Measurements from ENCODE around the gene GRM3.
A peak's percentile ranks its signal among the peaks of the same experiment; 100 is the strongest.
"Not testable (repeated sequence)": the region's sequence is repeated elsewhere in the genome, so short reads cannot be mapped to it uniquely, and the experiment has no call there.

GRM3 gene

DNA sequence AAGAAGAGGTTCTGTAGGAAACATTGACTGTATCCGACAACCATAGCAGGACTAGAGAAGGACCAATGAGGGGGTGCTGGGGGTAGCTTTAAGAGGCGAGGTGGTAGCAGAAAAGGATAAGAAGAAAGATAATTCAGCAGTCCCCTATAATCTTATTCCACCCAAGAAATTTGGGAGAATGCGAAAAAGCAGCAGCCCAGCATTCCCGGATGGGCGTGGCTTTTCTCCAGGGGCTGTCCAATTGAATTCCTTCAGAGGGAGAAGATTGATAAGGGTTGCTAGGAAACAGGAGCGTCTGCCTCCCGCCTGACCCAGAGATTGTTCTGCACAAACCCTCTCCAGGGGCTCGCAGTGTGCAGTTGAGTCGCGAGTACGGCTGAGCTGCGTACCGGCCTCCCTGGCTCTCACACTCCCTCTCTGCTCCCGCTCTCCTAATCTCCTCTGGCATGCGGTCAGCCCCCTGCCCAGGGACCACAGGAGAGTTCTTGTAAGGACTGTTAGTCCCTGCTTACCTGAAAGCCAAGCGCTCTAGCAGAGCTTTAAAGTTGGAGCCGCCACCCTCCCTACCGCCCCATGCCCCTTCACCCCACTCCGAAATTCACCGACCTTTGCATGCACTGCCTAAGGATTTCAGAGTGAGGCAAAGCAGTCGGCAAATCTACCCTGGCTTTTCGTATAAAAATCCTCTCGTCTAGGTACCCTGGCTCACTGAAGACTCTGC, at the start of gene GRM3:
Gene GRM3 (plus strand): TSS at position 349 of the 721 bp plus-strand sequence. CDS start 121,237 bp downstream, outside the sequence.
- peak within 1 kb of the TSS; percentile 77 for H3K4me3 ChIP-seq (ENCODE audit: low read length)

DNA sequence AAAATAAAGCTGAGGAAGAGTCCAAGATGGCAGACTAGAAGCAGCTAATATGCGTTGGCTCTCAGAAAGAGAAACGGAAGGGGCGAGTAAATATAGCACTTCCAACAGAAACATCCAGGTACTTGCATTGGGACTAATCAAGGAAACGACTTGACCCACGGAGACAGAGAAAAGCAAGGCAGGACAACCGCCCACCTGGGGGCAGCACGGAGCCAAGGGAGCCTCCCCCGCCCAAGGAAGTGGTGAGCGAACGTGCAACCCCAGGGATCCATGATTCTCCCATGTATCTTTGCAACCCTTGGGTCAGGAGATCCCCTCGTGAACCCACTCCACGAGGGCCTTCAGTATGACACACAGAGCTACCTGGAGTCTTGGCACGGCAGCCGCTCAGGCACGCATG, 45.4 kb upstream of the GRM3 start:
- no peaks in the 10 kb centered on the region for H3K4me1 ChIP-seq (ENCODE audit: control insufficient read depth, low read depth, low read length)
- no peak overlapping the region for H3K4me3 ChIP-seq (ENCODE audit: low read length)
- no peaks in the 10 kb centered on the region for H3K36me3 ChIP-seq (ENCODE audit: control insufficient read depth, low read depth, low read length)
- no peaks in the 10 kb centered on the region for H3K27me3 ChIP-seq (ENCODE audit: control insufficient read depth, insufficient read depth, low read length)
- no peak overlapping the region for H3K9ac ChIP-seq (ENCODE audit: low read length)
- H3K27ac ChIP-seq (ENCODE audit: low read length) = no peak overlapping the region
- H3K9me3 ChIP-seq (ENCODE audit: control insufficient read depth, low read depth, low read length) = no peaks in the 10 kb centered on the region

More for the DNA sequence above, at the start of gene GRM3:
- peaks cover 26% of the 10 kb centered on the region for H3K4me1 ChIP-seq (ENCODE audit: control insufficient read depth, low read depth, low read length)
- H3K9me3 ChIP-seq (ENCODE audit: control insufficient read depth, low read depth, low read length) = no peaks in the 10 kb centered on the region
- peaks cover 26% of the 10 kb centered on the region for H3K27me3 ChIP-seq (ENCODE audit: control insufficient read depth, insufficient read depth, low read length)
- peak within 1 kb of the TSS; percentile 21 for H3K9ac ChIP-seq (ENCODE audit: low read length)
- no peaks in the 10 kb centered on the region for H3K36me3 ChIP-seq (ENCODE audit: control insufficient read depth, low read depth, low read length)
- H3K27ac ChIP-seq (ENCODE audit: low read length) = no peak within 1 kb of the TSS

DNA sequence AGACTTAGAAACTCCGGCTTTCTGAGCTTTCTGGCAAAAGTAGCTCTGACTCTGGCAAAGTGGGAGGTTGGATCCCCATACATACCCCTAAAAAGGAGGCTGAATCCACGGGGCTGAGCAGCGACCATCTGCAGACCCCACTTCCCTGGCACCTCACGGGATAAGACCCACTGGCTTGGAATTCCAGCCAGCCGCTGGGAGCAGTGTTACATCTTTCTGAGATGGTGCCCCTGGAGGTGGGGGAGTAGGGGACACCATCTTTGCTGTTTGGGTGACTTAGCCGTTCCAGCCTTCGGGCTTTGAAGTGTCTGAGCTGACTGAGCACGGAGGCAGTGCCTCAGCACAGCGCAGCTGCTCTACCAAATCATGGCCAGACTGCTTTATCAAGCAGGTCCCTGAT, 45.0 kb upstream of the GRM3 start:
- Histone ChIP-seq H3K4me3 (ENCODE audit: low read length) (no peak overlapping the region), H3K9me3 (ENCODE audit: control insufficient read depth, low read depth, low read length) (no peaks in the 10 kb centered on the region), H3K4me1 (ENCODE audit: control insufficient read depth, low read depth, low read length) (no peaks in the 10 kb centered on the region), H3K36me3 (ENCODE audit: control insufficient read depth, low read depth, low read length) (no peaks in the 10 kb centered on the region), H3K9ac (ENCODE audit: low read length) (no peak overlapping the region), H3K27me3 (ENCODE audit: control insufficient read depth, insufficient read depth, low read length) (no peaks in the 10 kb centered on the region), H3K27ac (ENCODE audit: low read length) (no peak overlapping the region)

DNA sequence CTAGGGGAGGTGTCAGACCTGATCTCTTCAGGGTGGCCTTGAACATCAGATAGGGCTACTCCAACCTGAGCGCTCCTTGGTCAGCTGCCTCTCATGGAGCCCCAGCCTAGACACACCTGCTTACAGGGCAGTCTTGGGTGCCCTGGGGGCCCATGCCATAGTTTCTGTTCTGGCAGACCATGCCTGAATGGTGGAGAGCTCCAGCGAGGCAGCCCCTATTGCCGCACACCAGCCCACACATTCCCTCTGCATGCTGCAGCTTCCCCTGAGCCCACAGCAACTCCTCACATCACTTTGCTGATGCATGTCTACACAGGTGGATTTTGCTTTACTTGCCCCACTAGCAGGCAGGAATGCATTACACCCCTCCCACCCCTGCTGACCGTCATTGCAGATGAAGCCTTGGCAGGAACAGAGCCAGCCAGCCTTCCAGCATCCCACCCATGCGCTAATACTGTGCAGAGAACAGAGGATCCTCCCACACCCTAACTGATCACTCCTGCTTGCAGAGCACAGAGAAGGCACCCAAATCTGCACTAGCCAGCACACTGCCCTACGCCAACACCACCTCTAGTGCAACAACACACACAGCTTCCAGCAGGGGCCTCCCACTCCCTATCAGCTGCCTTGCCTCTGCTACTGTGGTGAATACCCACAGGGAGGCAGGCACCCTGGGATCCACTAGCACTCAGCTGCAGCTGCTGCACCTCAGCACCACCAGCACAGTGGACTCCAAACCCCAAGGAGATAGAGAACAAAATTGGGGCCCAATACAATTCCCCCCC, 43.0 kb upstream of the GRM3 start:
- H3K4me3 ChIP-seq (ENCODE audit: low read length) = no peak overlapping the region
- no peaks in the 10 kb centered on the region for H3K27me3 ChIP-seq (ENCODE audit: control insufficient read depth, insufficient read depth, low read length)
- no peak overlapping the region for H3K9ac ChIP-seq (ENCODE audit: low read length)
- H3K4me1 ChIP-seq (ENCODE audit: control insufficient read depth, low read depth, low read length) = no peaks in the 10 kb centered on the region
- no peaks in the 10 kb centered on the region for H3K9me3 ChIP-seq (ENCODE audit: control insufficient read depth, low read depth, low read length)
- no peaks in the 10 kb centered on the region for H3K36me3 ChIP-seq (ENCODE audit: control insufficient read depth, low read depth, low read length)
- no peak overlapping the region for H3K27ac ChIP-seq (ENCODE audit: low read length)

DNA sequence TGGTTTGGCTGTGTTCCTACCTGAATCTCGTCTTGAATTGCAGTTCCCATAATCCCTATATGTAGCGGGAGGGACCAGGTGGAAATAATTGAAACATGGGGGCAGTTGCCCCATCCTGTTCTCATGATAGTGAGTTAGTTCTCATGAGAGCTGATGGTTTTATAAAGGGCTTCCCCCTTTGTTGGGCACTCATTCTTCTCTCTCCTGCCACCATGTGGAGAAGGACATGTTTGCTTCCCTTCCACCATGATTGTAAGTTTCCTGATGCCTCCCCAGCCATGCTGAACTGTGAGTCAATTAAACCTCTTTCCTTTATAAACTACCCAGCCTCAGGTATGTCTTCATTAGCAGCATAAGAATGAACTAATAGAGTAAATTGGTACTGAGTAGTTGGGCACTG, 28.0 kb upstream of the GRM3 start:
- H3K27ac ChIP-seq (ENCODE audit: low read length); H3K4me3 ChIP-seq (ENCODE audit: low read length); H3K4me1 ChIP-seq (ENCODE audit: control insufficient read depth, low read depth, low read length); H3K9me3 ChIP-seq (ENCODE audit: control insufficient read depth, low read depth, low read length); H3K9ac ChIP-seq (ENCODE audit: low read length); H3K36me3 ChIP-seq (ENCODE audit: control insufficient read depth, low read depth, low read length); H3K27me3 ChIP-seq (ENCODE audit: control insufficient read depth, insufficient read depth, low read length): not testable (repeated sequence)

DNA sequence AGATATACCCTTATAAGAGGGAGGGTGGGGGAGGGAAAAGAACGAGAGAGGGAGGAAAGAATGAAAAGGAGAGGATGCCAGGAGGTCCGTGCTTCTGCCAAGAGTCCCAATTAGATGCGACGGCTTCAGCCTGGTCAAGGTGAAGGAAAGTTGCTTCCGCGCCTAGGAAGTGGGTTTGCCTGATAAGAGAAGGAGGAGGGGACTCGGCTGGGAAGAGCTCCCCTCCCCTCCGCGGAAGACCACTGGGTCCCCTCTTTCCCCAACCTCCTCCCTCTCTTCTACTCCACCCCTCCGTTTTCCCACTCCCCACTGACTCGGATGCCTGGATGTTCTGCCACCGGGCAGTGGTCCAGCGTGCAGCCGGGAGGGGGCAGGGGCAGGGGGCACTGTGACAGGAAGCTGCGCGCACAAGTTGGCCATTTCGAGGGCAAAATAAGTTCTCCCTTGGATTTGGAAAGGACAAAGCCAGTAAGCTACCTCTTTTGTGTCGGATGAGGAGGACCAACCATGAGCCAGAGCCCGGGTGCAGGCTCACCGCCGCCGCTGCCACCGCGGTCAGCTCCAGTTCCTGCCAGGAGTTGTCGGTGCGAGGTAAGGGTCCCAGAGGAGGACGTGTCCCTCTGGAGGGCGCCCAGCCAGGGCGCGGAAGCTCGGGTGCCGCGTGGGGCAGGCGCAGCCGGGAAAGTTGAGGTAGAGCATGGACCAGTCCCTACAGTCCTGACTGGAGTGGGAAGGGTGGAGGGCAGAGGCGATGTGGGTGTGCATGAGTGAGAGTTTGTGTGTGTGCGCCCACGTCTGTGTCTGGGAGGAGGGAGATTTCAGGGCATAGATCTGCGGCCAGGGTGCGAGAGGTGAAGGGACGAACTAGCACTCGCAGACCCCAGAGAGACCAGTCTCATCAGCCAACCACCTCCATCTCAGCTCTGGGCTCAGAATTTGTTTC, 844 bp downstream of the GRM3 start:
- H3K4me3 ChIP-seq (ENCODE audit: low read length) = peak overlapping the region; percentile 77
- H3K9me3 ChIP-seq (ENCODE audit: control insufficient read depth, low read depth, low read length) = no peaks in the 10 kb centered on the region
- peak overlapping the region; percentile 21 for H3K9ac ChIP-seq (ENCODE audit: low read length)
- H3K27ac ChIP-seq (ENCODE audit: low read length) = no peak overlapping the region
- H3K36me3 ChIP-seq (ENCODE audit: control insufficient read depth, low read depth, low read length) = no peaks in the 10 kb centered on the region
- H3K4me1 ChIP-seq (ENCODE audit: control insufficient read depth, low read depth, low read length) = peaks cover 33% of the 10 kb centered on the region
- H3K27me3 ChIP-seq (ENCODE audit: control insufficient read depth, insufficient read depth, low read length) = peaks cover 26% of the 10 kb centered on the region

DNA sequence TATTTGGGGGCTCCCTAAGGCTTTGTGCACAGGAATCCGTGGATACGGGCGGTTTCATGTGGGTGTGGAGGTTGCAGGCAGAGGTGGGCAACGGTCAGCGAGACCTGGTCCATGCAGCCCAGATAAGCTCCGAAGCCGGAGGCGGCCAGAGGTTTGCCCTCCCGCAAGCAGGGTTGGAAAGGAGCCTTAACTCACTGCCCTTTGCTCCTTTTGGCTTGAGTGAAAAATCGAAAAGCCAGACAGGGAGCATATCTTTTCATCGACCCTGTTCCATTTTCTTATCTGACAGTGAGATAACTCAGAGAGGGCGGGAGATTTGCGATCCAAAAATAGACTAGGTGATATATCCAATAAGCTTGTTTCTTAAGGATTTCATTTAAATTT, 1.5 kb downstream of the GRM3 start:
- Histone ChIP-seq H3K36me3 (ENCODE audit: control insufficient read depth, low read depth, low read length) (no peaks in the 10 kb centered on the region), H3K9me3 (ENCODE audit: control insufficient read depth, low read depth, low read length) (no peaks in the 10 kb centered on the region), H3K27ac (ENCODE audit: low read length) (no peak overlapping the region), H3K4me1 (ENCODE audit: control insufficient read depth, low read depth, low read length) (peaks cover 33% of the 10 kb centered on the region), H3K4me3 (ENCODE audit: low read length) (peak overlapping the region; percentile 77), H3K9ac (ENCODE audit: low read length) (peak overlapping the region; percentile 21), H3K27me3 (ENCODE audit: control insufficient read depth, insufficient read depth, low read length) (peaks cover 26% of the 10 kb centered on the region)

DNA sequence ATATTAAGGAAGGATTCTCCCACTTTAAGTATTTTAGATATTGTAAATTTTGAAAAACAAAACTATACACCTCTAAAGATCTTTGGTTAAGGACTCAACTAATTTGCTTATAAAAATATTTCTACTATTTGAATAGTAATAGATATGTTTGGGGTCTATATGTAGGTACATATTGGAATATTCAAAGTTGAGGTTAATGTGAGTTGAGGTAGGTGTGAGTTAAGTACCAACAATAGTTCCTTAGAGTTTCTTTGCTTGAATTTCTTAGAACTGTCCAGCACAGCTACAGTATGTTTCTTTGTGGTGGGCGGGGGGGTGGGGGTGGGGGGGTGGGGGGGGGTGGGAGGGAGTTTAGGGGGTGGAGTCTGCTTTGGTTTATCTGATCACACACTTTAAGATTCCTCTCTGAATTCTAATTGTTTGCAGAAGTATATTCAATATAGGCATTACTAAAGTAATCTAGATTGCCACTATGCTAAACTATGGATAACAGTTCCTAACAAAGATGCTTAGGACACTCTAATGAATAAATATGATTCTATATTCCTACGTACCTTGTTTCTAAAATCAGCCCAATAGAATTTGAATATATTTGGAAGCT, 2.1 kb downstream of the GRM3 start:
- no peaks in the 10 kb centered on the region for H3K36me3 ChIP-seq (ENCODE audit: control insufficient read depth, low read depth, low read length)
- H3K27ac ChIP-seq (ENCODE audit: low read length) = no peak overlapping the region
- peaks cover 38% of the 10 kb centered on the region for H3K4me1 ChIP-seq (ENCODE audit: control insufficient read depth, low read depth, low read length)
- H3K27me3 ChIP-seq (ENCODE audit: control insufficient read depth, insufficient read depth, low read length) = peaks cover 26% of the 10 kb centered on the region
- H3K4me3 ChIP-seq (ENCODE audit: low read length) = peak overlapping the region; percentile 77
- no peaks in the 10 kb centered on the region for H3K9me3 ChIP-seq (ENCODE audit: control insufficient read depth, low read depth, low read length)
- no peak overlapping the region for H3K9ac ChIP-seq (ENCODE audit: low read length)

DNA sequence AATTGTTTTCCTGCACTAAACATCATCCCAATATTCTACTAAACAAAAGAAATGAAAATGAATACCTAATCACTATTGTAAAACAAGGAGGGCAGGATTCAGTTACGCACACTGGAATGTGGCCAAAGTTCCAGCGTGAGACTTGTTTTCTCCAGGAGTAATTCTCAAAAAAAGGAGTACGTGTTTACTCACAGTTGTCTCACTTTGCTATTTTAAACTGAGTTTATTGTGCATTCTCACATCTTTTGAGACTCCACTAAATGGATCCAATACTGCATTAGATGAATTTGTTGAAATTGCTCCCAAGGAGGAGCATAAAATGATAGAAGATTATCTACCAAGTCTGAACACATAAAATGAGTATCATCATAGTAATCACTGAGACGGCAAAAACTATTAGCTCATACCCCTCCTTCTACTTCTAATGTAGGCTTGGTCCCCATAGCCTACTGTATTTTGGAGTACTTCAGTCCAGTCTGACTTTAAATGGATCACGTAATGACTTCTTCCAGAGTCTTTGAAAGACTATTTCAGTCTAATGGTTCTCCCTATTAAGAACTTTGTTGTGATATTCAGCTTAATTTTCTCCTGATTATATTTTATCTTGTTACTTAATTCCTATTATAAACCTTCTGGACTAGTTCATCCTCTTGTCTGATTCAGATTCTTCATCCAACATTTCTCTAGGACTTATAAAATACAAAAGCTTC, 3.8 kb downstream of the GRM3 start:
- Histone ChIP-seq H3K27ac (ENCODE audit: low read length) (no peak overlapping the region), H3K4me1 (ENCODE audit: control insufficient read depth, low read depth, low read length) (peaks cover 46% of the 10 kb centered on the region), H3K27me3 (ENCODE audit: control insufficient read depth, insufficient read depth, low read length) (peaks cover 26% of the 10 kb centered on the region), H3K4me3 (ENCODE audit: low read length) (no peak overlapping the region), H3K9me3 (ENCODE audit: control insufficient read depth, low read depth, low read length) (no peaks in the 10 kb centered on the region), H3K36me3 (ENCODE audit: control insufficient read depth, low read depth, low read length) (no peaks in the 10 kb centered on the region), H3K9ac (ENCODE audit: low read length) (no peak overlapping the region)

DNA sequence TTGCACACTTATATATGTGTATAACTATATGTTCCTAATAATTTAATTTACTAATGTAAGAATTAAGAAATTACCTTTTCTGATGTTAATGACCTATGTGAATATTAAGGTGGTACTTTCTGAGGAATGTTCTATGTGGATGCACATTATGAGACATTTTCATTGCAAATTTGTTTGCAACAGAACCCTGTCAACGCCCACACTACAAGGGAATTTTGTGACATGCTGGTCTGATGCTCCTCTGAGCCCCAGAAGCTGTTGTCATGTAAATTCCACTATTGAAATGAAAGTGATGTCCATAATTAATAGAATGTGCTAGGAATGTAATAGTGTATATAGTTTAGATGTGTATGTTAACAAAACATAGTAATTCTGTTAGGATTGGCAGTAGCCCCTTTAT, 4.5 kb downstream of the GRM3 start:
- H3K36me3 ChIP-seq (ENCODE audit: control insufficient read depth, low read depth, low read length) = no peaks in the 10 kb centered on the region
- H3K27ac ChIP-seq (ENCODE audit: low read length) = no peak overlapping the region
- H3K27me3 ChIP-seq (ENCODE audit: control insufficient read depth, insufficient read depth, low read length) = peaks cover 26% of the 10 kb centered on the region
- no peak overlapping the region for H3K9ac ChIP-seq (ENCODE audit: low read length)
- H3K4me1 ChIP-seq (ENCODE audit: control insufficient read depth, low read depth, low read length) = peaks cover 45% of the 10 kb centered on the region
- no peaks in the 10 kb centered on the region for H3K9me3 ChIP-seq (ENCODE audit: control insufficient read depth, low read depth, low read length)
- no peak overlapping the region for H3K4me3 ChIP-seq (ENCODE audit: low read length)

All from iPS-18a (cell line).